HepG2 (cell line): Measurements from ENCODE around the gene SUSD6. TPM values are rescaled to one million over a fixed set of nuclear protein-coding genes. Genes with fewer than 3 reads are reported as not detected.

Source experiments
- DPF2 ChIP-seq: sonication (generic); formaldehyde crosslinking; IDR thresholded peaks from 2 replicates; pipeline ENCODE4 v1.4.0; 2020; ENCODE audit warnings: mild to moderate bottlenecking, low read depth, missing genetic modification reagents, borderline replicate concordance
- GTF3A ChIP-seq: sonication (generic); formaldehyde crosslinking; conservative IDR thresholded peaks from 2 replicates; pipeline ENCODE4 v1.4.0; 2020; ENCODE audit warnings: mild to moderate bottlenecking, missing genetic modification reagents
- PHF21A ChIP-seq: sonication (generic); formaldehyde crosslinking; IDR thresholded peaks from 2 replicates; pipeline ENCODE4 v1.5.0; 2020; ENCODE audit warnings: mild to moderate bottlenecking, missing genetic modification reagents
- REL ChIP-seq: sonication (generic); formaldehyde crosslinking; conservative IDR thresholded peaks from 2 replicates; pipeline ENCODE4 v1.8.0; 2022; ENCODE audit warnings: mild to moderate bottlenecking, missing genetic modification reagents, moderate library complexity
- ZNF225 ChIP-seq: sonication (generic); formaldehyde crosslinking; IDR thresholded peaks from 2 replicates; pipeline ENCODE4 v1.4.0; 2020; ENCODE audit warnings: mild to moderate bottlenecking, missing genetic modification reagents
- ZNF354B ChIP-seq: sonication (generic); formaldehyde crosslinking; IDR thresholded peaks from 2 replicates; pipeline ENCODE4 v1.8.0; 2022; ENCODE audit warnings: mild to moderate bottlenecking, missing genetic modification reagents
- ZNF607 ChIP-seq: sonication (generic); formaldehyde crosslinking; IDR thresholded peaks from 2 replicates; pipeline ENCODE4 v1.5.1; 2020; ENCODE audit warnings: missing genetic modification reagents, mild to moderate bottlenecking, borderline replicate concordance
- polyA plus RNA-seq, 8 experiments: library from polyadenylated mRNA; depleted of rRNA in 3 of 8; stranded (reverse) in 7 of 8; unstranded in 1 of 8; fragments of >200 nt; fragmentation: Illumina TruSeq in 4 of 8; extraction: Trizol in 4 of 8; gene quantifications; 2 replicates each; pipeline versions ENCODE4 v1.2.1 to v1.2.3, GENCODE V29; 2011 to 2016; ENCODE audit warnings: low read depth in 4 of 8, missing spikeins in 1 of 8, mixed read lengths in 1 of 8; ENCODE audit not compliant: insufficient read depth in 1 of 8
- total RNA-seq, 5 experiments: library from RNA; depleted of rRNA; stranded (reverse); fragments of >200 nt; fragmentation: Illumina TruSeq; extraction: Trizol; gene quantifications; 2 replicates each; pipeline ENCODE4 v1.2.3, GENCODE V29; 2016; ENCODE audit warnings: low read depth in 1 of 5
- TF ChIP-seq, protein P1 (sequence below): sonication (generic); formaldehyde crosslinking; IDR thresholded peaks from 2 replicates; pipeline ENCODE4 v1.5.0; 2020; ENCODE audit warnings: missing genetic modification reagents
- TF ChIP-seq, protein P2 (sequence below): sonication (generic); formaldehyde crosslinking; IDR thresholded peaks from 2 replicates; pipeline ENCODE4 v1.4.0; 2020; ENCODE audit warnings: missing genetic modification reagents, borderline replicate concordance
- TF ChIP-seq, protein P3 (sequence below): IDR thresholded peaks from 2 replicates; pipeline ENCODE4 v1.6.1; 2016; ENCODE audit warnings: low read depth
- TF ChIP-seq, protein P4 (sequence below): sonication (generic); formaldehyde crosslinking; IDR thresholded peaks from 2 replicates; pipeline ENCODE4 v1.4.0; 2020; ENCODE audit warnings: missing genetic modification reagents, borderline replicate concordance
- TF ChIP-seq, protein P5 (sequence below): sonication (generic); formaldehyde crosslinking; IDR thresholded peaks from 2 replicates; pipeline ENCODE4 v1.4.0; 2020; ENCODE audit warnings: mild to moderate bottlenecking, missing genetic modification reagents
- TF ChIP-seq, protein P6 (sequence below): sonication (generic); formaldehyde crosslinking; IDR thresholded peaks from 2 replicates; pipeline ENCODE4 v1.4.0; 2020; ENCODE audit warnings: missing genetic modification reagents, borderline replicate concordance

The SUSD6 gene
- total and polyA plus RNA-seq, 2 of the 13 experiments (the other 11 are each of a cell fraction or from before 2014, with no cell fraction given) = 7.2 to 7.4 TPM

DNA sequence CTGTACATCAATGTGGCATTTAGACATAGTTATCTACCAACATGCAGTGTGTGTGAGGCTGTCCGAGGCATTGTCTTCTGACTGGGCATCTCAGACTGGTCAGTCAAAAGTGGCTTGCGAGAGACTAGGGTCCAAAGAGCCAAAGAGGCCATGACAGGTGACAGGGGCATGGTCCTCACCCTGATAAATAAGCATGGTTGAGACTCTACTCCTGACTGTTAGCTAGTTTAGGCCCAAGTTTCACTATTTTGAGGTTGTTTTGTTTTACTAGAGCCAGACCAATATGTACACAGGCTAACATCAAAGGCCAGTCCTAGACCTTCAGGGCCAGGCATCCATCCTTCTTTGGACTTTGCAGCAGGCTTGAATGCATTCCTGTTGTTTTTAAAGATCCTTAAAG lies 78.6 kb downstream of the SUSD6 start (continued):
- TF ChIP-seq ZNF225 (CRISPR knock-in tag) (no peak), ZNF607 (0 out of 2 replicates have a peak, but pooled peaks have one; percentile 31), GTF3A (CRISPR knock-in tag) (no peak), PHF21A (peak; percentile 78; the same call in 1 of the 2 replicates), ZNF354B (CRISPR knock-in tag) (no peak), REL (no peak), DPF2 (peak; percentile 72)
- TF ChIP-seq, protein P1, sequence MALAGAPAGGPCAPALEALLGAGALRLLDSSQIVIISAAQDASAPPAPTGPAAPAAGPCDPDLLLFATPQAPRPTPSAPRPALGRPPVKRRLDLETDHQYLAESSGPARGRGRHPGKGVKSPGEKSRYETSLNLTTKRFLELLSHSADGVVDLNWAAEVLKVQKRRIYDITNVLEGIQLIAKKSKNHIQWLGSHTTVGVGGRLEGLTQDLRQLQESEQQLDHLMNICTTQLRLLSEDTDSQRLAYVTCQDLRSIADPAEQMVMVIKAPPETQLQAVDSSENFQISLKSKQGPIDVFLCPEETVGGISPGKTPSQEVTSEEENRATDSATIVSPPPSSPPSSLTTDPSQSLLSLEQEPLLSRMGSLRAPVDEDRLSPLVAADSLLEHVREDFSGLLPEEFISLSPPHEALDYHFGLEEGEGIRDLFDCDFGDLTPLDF (CRISPR knock-in tag) = no peak
- TF ChIP-seq, protein P2, sequence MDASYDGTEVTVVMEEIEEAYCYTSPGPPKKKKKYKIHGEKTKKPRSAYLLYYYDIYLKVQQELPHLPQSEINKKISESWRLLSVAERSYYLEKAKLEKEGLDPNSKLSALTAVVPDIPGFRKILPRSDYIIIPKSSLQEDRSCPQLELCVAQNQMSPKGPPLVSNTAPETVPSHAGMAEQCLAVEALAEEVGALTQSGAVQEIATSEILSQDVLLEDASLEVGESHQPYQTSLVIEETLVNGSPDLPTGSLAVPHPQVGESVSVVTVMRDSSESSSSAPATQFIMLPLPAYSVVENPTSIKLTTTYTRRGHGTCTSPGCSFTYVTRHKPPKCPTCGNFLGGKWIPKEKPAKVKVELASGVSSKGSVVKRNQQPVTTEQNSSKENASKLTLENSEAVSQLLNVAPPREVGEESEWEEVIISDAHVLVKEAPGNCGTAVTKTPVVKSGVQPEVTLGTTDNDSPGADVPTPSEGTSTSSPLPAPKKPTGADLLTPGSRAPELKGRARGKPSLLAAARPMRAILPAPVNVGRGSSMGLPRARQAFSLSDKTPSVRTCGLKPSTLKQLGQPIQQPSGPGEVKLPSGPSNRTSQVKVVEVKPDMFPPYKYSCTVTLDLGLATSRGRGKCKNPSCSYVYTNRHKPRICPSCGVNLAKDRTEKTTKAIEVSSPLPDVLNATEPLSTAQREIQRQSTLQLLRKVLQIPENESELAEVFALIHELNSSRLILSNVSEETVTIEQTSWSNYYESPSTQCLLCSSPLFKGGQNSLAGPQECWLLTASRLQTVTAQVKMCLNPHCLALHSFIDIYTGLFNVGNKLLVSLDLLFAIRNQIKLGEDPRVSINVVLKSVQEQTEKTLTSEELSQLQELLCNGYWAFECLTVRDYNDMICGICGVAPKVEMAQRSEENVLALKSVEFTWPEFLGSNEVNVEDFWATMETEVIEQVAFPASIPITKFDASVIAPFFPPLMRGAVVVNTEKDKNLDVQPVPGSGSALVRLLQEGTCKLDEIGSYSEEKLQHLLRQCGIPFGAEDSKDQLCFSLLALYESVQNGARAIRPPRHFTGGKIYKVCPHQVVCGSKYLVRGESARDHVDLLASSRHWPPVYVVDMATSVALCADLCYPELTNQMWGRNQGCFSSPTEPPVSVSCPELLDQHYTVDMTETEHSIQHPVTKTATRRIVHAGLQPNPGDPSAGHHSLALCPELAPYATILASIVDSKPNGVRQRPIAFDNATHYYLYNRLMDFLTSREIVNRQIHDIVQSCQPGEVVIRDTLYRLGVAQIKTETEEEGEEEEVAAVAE (CRISPR knock-in tag) = peak; percentile 51; the same call in 1 of the 2 replicates
- TF ChIP-seq, protein P3, sequence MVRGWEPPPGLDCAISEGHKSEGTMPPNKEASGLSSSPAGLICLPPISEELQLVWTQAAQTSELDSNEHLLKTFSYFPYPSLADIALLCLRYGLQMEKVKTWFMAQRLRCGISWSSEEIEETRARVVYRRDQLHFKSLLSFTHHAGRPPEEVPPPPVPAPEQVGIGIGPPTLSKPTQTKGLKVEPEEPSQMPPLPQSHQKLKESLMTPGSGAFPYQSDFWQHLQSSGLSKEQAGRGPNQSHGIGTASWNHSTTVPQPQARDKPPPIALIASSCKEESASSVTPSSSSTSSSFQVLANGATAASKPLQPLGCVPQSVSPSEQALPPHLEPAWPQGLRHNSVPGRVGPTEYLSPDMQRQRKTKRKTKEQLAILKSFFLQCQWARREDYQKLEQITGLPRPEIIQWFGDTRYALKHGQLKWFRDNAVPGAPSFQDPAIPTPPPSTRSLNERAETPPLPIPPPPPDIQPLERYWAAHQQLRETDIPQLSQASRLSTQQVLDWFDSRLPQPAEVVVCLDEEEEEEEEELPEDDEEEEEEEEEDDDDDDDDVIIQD (CRISPR knock-in tag) = peak; percentile 72; the same call in 1 of the 2 replicates
- TF ChIP-seq, protein P4, sequence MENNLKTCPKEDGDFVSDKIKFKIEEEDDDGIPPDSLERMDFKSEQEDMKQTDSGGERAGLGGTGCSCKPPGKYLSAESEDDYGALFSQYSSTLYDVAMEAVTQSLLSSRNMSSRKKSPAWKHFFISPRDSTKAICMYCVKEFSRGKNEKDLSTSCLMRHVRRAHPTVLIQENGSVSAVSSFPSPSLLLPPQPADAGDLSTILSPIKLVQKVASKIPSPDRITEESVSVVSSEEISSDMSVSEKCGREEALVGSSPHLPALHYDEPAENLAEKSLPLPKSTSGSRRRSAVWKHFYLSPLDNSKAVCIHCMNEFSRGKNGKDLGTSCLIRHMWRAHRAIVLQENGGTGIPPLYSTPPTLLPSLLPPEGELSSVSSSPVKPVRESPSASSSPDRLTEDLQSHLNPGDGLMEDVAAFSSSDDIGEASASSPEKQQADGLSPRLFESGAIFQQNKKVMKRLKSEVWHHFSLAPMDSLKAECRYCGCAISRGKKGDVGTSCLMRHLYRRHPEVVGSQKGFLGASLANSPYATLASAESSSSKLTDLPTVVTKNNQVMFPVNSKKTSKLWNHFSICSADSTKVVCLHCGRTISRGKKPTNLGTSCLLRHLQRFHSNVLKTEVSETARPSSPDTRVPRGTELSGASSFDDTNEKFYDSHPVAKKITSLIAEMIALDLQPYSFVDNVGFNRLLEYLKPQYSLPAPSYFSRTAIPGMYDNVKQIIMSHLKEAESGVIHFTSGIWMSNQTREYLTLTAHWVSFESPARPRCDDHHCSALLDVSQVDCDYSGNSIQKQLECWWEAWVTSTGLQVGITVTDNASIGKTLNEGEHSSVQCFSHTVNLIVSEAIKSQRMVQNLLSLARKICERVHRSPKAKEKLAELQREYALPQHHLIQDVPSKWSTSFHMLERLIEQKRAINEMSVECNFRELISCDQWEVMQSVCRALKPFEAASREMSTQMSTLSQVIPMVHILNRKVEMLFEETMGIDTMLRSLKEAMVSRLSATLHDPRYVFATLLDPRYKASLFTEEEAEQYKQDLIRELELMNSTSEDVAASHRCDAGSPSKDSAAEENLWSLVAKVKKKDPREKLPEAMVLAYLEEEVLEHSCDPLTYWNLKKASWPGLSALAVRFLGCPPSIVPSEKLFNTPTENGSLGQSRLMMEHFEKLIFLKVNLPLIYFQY (CRISPR knock-in tag) = no peak
- TF ChIP-seq, protein P5, sequence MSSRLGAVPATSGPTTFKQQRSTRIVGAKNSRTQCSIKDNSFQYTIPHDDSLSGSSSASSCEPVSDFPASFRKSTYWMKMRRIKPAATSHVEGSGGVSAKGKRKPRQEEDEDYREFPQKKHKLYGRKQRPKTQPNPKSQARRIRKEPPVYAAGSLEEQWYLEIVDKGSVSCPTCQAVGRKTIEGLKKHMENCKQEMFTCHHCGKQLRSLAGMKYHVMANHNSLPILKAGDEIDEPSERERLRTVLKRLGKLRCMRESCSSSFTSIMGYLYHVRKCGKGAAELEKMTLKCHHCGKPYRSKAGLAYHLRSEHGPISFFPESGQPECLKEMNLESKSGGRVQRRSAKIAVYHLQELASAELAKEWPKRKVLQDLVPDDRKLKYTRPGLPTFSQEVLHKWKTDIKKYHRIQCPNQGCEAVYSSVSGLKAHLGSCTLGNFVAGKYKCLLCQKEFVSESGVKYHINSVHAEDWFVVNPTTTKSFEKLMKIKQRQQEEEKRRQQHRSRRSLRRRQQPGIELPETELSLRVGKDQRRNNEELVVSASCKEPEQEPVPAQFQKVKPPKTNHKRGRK = no peak
- TF ChIP-seq, protein P6, sequence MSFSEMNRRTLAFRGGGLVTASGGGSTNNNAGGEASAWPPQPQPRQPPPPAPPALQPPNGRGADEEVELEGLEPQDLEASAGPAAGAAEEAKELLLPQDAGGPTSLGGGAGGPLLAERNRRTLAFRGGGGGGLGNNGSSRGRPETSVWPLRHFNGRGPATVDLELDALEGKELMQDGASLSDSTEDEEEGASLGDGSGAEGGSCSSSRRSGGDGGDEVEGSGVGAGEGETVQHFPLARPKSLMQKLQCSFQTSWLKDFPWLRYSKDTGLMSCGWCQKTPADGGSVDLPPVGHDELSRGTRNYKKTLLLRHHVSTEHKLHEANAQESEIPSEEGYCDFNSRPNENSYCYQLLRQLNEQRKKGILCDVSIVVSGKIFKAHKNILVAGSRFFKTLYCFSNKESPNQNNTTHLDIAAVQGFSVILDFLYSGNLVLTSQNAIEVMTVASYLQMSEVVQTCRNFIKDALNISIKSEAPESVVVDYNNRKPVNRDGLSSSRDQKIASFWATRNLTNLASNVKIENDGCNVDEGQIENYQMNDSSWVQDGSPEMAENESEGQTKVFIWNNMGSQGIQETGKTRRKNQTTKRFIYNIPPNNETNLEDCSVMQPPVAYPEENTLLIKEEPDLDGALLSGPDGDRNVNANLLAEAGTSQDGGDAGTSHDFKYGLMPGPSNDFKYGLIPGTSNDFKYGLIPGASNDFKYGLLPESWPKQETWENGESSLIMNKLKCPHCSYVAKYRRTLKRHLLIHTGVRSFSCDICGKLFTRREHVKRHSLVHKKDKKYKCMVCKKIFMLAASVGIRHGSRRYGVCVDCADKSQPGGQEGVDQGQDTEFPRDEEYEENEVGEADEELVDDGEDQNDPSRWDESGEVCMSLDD (CRISPR knock-in tag) = no peak
